Measurements from ENCODE around the gene LAX1.
"Not testable (repeated sequence)": the region's sequence is repeated elsewhere in the genome, so short reads cannot be mapped to it uniquely, and the experiment has no call there.

DNA sequence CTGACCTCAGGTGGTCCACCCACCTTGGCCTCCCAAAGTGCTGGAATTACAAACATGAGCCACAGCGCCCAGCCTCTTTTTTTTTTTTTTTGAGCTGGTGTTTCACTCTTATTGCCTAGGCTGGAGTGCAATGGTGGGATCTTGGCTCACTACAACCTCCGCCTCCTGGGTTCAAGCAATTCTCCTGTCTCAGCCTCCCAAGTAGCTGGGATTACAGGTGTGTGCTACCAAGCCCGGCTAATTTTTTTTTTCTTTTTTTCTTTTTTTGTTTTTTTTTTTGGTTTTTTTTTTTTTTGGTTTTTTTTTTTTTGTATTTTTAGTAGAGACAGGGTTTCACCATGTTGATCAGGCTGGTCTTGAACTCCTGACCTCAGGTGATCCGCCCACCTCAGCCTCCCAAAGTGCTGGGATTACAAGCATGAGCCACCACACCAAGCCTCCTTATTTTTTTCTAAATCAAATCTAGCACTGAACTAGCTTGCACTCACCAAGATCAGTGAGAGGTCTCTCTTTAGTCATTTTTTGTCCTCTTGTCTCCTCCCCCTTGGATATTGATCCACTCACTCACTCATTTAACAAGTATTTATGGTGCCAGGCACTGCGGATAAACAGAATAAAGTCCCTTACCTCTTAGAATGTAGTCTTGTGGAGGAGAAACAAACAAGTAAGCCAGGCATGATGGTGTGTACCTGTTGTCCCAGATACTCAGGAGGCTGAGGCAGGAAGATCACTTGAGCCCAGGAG lies 13.2 kb upstream of the LAX1 start:
- TF ChIP-seq POLR2A, SPI1 (IDR thresholded peaks at IDR 0.05; ENCODE audit: low read depth, low read length): not testable (repeated sequence)
